Measurements from ENCODE around the gene SLFNL1. TPM values are rescaled to one million over a fixed set of nuclear protein-coding genes. Genes with fewer than 3 reads are reported as not detected.

The SLFNL1 gene
- total and polyA plus RNA-seq, 8 donors, result 0.79 to 4.9 (median 1.0) TPM

DNA sequence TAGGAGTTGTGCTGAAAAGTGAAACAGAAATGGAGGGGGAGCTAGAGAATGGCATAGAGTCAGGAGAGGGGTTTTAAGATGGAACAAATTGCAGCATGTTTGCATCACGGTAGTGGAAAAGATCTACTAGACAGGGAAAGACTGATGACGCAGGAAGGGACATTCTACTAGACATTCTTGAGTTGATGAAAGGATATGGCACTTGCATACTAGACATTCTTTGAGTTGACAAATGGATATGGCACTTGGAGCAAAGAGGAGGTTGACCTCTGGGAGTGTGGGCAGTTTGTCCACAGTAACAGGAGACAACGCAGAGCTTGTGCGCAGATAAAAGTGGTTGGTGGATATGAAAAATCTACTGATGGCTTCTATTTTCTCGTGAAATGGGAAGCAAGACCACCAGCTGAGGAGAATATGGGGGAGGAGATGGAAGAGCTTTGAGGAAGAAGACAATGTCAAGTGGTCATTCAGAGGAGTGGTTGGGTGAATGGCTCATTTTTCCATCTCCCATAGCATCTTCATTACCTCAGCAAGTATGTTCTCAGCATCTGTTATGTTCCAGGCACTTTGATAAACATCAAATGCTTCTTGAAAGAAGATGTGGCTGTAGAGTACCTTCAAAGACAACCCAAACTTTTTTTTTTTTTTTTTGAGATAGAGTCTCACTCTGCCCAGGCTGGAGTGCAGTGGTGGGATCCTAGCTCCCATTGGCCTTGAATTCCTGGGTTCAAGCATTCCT, 44.4 kb downstream of the SLFNL1 start:
- no peak for DNase-seq
- TF ChIP-seq, protein P1, sequence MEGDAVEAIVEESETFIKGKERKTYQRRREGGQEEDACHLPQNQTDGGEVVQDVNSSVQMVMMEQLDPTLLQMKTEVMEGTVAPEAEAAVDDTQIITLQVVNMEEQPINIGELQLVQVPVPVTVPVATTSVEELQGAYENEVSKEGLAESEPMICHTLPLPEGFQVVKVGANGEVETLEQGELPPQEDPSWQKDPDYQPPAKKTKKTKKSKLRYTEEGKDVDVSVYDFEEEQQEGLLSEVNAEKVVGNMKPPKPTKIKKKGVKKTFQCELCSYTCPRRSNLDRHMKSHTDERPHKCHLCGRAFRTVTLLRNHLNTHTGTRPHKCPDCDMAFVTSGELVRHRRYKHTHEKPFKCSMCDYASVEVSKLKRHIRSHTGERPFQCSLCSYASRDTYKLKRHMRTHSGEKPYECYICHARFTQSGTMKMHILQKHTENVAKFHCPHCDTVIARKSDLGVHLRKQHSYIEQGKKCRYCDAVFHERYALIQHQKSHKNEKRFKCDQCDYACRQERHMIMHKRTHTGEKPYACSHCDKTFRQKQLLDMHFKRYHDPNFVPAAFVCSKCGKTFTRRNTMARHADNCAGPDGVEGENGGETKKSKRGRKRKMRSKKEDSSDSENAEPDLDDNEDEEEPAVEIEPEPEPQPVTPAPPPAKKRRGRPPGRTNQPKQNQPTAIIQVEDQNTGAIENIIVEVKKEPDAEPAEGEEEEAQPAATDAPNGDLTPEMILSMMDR (IDR thresholded peaks at IDR 0.05), result no peak

DNA sequence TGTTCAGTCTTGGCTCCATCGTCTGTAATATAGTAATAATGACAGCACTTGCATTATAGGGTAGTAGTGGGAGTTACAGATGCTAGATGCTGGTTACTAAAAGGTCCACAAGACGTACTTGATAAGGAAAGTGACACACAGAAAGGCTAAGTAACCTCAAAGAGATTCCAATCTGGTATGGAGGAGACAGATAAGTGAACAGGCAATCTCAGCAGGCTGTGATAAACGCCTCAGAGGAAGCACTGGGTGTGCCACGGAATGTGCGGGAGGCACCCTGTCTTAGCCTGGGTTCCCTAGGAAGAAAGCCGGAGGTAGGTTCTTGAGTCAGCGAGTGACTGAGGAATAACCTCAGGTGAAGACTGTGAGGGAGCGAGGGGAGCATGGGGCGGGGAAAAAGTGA, 46.6 kb downstream of the SLFNL1 start:
- no peak for ATAC-seq
- H3K9me3 ChIP-seq, result no peaks in the 10 kb centered on the region
- peaks cover 0 to 7% of the 10 kb centered on the region in 2 donors for H3K4me1 ChIP-seq
- no peak overlapping the region for H3K4me3 ChIP-seq
- no peaks in the 10 kb centered on the region for H3K36me3 ChIP-seq
- TF ChIP-seq, protein P1 (IDR thresholded peaks at IDR 0.05), result no peak
- no peaks in the 10 kb centered on the region for H3K27me3 ChIP-seq
- intact Hi-C loops (cut with DNase I), result no loop called here
- H3K27ac ChIP-seq, result no peak overlapping the region
- no peak for DNase-seq

More for the DNA sequence above, 44.4 kb downstream of the SLFNL1 start:
- H3K4me1 ChIP-seq, result peaks cover 12 to 27% of the 10 kb centered on the region in 2 donors
- H3K27ac ChIP-seq, result no peak overlapping the region
- H3K27me3 ChIP-seq, result no peaks in the 10 kb centered on the region
- no peaks in the 10 kb centered on the region for H3K36me3 ChIP-seq
- no peak overlapping the region for H3K4me3 ChIP-seq
- H3K9me3 ChIP-seq, result no peaks in the 10 kb centered on the region
- intact Hi-C loops (cut with DNase I), result no loop called here
- no peak for ATAC-seq

DNA sequence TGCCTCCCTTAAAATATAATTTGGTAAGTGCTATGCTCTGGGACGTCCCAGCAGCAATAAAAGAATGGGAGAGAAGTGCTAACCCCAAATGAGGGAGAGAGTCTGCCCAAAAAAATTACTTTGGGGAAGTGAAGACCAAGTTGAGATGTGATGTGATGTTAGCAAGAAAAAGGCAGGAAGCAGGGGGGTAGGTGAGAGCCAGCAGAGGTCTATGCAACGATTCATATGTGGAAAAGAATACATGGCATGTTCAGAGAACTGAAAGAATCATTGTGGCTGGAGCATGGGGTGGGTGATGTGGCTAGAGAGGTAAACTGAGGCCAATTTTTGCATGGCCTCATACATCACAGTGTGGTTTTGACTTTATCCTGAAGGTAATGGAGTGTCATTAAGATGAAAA, 47.6 kb downstream of the SLFNL1 start:
- no peak for DNase-seq
- no peaks in the 10 kb centered on the region for H3K9me3 ChIP-seq

DNA sequence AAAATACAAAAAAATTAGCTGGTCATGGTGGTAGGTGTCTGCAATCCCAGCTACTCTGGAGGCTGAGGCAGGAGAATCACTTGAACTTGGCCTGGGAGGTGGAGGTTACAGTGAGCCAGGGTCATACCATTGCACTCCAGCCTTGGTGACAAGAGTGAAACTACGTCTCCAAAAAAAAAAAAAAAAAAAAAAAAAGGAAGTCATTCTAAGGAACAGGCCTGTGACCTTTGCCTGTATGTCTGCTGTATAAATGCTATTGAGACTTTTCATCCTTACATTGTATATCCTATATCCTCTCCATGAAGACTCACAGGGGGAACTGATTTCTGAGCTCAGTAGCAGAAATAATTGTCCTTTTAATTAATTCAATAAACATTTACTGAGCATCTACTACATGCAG, 49.6 kb downstream of the SLFNL1 start:
- TF ChIP-seq, protein P1 (IDR thresholded peaks at IDR 0.05), result no peak
- ATAC-seq, result no peak
- no peak for DNase-seq
- Histone ChIP-seq H3K4me3 (no peak overlapping the region), H3K4me1 (no peaks in the 10 kb centered on the region), H3K36me3 (no peaks in the 10 kb centered on the region), H3K9me3 (no peaks in the 10 kb centered on the region), H3K27me3 (no peaks in the 10 kb centered on the region), H3K27ac (no peak overlapping the region)
- intact Hi-C loops (cut with DNase I), result no loop called here

More for the DNA sequence above, 47.6 kb downstream of the SLFNL1 start:
- no peak for ATAC-seq
- H3K36me3 ChIP-seq, result no peaks in the 10 kb centered on the region
- peaks cover 0 to 3% of the 10 kb centered on the region in 2 donors for H3K4me1 ChIP-seq
- H3K27ac ChIP-seq, result no peak overlapping the region
- TF ChIP-seq, protein P1 (IDR thresholded peaks at IDR 0.05), result no peak
- intact Hi-C loops (cut with DNase I), result no loop called here
- no peaks in the 10 kb centered on the region for H3K27me3 ChIP-seq
- no peak overlapping the region for H3K4me3 ChIP-seq

DNA sequence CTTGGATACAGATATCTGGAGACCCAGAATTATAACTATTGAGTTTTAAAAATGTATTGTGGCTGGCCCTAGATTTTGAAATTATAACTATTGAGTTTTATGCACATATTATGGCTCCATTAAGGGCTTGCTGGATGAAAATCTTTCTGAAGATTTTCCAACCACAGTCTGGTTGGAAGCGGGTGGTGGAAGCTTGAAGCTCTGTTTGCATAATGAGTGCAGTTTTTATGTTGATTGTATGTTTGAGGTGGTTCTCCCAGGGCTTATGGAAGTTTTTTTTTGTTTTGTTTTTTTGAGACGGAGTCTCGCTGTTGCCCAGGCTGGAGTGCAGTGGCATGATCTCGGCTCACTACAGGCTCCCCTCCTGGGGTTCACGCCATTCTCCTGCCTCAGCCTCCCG, 52.1 kb downstream of the SLFNL1 start:
- Histone ChIP-seq H3K27ac (no peak overlapping the region), H3K4me3 (no peak overlapping the region), H3K9me3 (no peaks in the 10 kb centered on the region), H3K4me1 (no peaks in the 10 kb centered on the region), H3K27me3 (no peaks in the 10 kb centered on the region), H3K36me3 (no peaks in the 10 kb centered on the region)
- DNase-seq (no peak), ATAC-seq (no peak)
- TF ChIP-seq, protein P1 (IDR thresholded peaks at IDR 0.05), result no peak
- intact Hi-C loops (cut with DNase I), result no loop called here
